OCI-LY3 (cell line): ENCODE data around the gene MYH7.

Experiments
- H2AFZ ChIP-seq: fragments of 200-600, 300-600 bp; shearing (Covaris generic); 2 replicates; pipeline ENCODE4 v1.6.0; 2014; ENCODE audit warnings: antibody characterized with exemption, low read depth, low read length
- H3K27ac ChIP-seq: fragments of 200-600, 300-600 bp; sonication (generic); 2 replicates; pipeline ENCODE4 v1.5.1; 2014; ENCODE audit warnings: mild to moderate bottlenecking, low read length, moderate library complexity, mixed read lengths
- H3K27me3 ChIP-seq: fragments of 200-600, 300-600 bp; sonication (generic); 2 replicates; pipeline ENCODE4 v1.6.1; 2014; ENCODE audit warnings: low read depth, low read length, mixed read lengths
- H3K36me3 ChIP-seq: fragments of 200-600, 300-600 bp; sonication (generic); replicated peaks from 2 replicates; pipeline ENCODE3; 2014; ENCODE audit warnings: low read depth, low read length, mixed read lengths
- H3K4me1 ChIP-seq: fragments of 300-600, 200-600 bp; sonication (generic); 2 replicates; pipeline ENCODE4 v1.6.1; 2014; ENCODE audit warnings: low read length, mixed read lengths
- H3K4me2 ChIP-seq: fragments of 200-600, 300-600 bp; sonication (generic); 2 replicates; pipeline ENCODE4 v1.6.1; 2014; ENCODE audit warnings: low read length, mixed read lengths
- H3K4me3 ChIP-seq: fragments of 300-600, 200-600 bp; sonication (generic); 2 replicates; pipeline ENCODE4 v1.5.1; 2014; ENCODE audit warnings: antibody characterized with exemption, mild to moderate bottlenecking, low read length, moderate library complexity
- H3K79me2 ChIP-seq: fragments of 300-600, 200-600 bp; shearing (Covaris generic); 2 replicates; pipeline ENCODE4 v1.6.1; 2014; ENCODE audit warnings: mild to moderate bottlenecking, low read length, mixed read lengths
- H3K9ac ChIP-seq: fragments of 300-600, 200-600 bp; shearing (Covaris generic); 2 replicates; pipeline ENCODE4 v1.6.0; 2014; ENCODE audit warnings: mild to moderate bottlenecking, low read length, moderate library complexity
- H3K9me3 ChIP-seq: fragments of 200-600, 300-600 bp; shearing (Covaris generic); 2 replicates; pipeline ENCODE4 v1.6.1; 2014; ENCODE audit warnings: low read length, mixed read lengths; ENCODE audit not compliant: insufficient read depth
- H4K20me1 ChIP-seq: fragments of 200-600, 300-600 bp; sonication (generic); 2 replicates; pipeline ENCODE4 v1.6.1; 2016; ENCODE audit warnings: low read length, mixed read lengths; ENCODE audit not compliant: insufficient read depth
- EZH2phosphoT487 ChIP-seq: fragments of 200-600 bp; shearing (Covaris generic); IDR thresholded peaks from 2 replicates; pipeline ENCODE4 v1.6.1; 2018; ENCODE audit warnings: antibody characterized with exemption, mixed run types, low read depth
- TF ChIP-seq, protein P1 (sequence below): fragments of 200-600, 300-600 bp; sonication (generic); IDR thresholded peaks from 2 replicates; pipeline ENCODE4 v1.5.1; 2014; ENCODE audit warnings: antibody characterized with exemption, low read length, low read depth

Gene MYH7

DNA sequence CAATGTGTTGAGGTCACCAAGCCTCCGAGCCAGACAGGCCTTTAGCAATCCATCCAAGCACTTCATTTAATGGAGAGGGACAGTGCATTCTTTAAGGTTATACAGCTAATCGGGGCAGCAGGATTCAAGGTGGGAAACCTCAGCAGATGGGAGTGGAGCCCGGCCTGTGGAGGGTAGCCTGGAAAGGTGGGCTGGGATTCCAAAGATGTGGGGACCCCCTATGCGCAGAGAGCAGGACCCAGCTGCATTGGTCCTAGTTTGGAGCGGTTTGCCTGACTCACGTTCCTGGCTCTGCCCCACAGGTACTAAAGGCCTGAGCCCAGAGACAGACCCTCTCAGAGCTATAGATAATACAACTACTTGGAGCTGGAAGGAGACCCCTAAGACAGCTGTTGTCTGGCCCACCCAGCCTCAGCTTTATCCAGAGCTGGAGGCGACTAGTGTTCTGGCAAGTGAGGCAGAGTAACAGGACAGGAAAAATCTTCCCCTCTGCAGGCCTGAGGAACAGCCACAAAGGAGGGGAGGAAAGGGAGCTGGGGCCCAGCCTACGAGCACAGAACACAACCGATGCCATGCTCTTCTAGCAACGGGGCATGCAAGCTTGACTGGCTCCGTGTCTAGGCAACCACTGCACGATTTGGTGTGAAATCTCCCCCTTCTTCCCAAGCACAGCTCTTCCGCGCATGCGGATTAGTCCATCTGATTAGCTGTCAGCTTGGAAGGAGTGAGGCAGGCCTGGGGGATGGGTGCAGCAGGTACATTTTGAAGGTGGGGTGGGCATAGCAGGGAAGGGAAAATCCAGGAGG is 1.1 kb upstream of the MYH7 start:
- Histone ChIP-seq H3K9ac (no peak overlapping the region), H3K79me2 (no peaks in the 10 kb centered on the region)
- TF ChIP-seq, protein P1, sequence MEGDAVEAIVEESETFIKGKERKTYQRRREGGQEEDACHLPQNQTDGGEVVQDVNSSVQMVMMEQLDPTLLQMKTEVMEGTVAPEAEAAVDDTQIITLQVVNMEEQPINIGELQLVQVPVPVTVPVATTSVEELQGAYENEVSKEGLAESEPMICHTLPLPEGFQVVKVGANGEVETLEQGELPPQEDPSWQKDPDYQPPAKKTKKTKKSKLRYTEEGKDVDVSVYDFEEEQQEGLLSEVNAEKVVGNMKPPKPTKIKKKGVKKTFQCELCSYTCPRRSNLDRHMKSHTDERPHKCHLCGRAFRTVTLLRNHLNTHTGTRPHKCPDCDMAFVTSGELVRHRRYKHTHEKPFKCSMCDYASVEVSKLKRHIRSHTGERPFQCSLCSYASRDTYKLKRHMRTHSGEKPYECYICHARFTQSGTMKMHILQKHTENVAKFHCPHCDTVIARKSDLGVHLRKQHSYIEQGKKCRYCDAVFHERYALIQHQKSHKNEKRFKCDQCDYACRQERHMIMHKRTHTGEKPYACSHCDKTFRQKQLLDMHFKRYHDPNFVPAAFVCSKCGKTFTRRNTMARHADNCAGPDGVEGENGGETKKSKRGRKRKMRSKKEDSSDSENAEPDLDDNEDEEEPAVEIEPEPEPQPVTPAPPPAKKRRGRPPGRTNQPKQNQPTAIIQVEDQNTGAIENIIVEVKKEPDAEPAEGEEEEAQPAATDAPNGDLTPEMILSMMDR: no peak
- no peak for TF ChIP-seq EZH2phosphoT487

DNA sequence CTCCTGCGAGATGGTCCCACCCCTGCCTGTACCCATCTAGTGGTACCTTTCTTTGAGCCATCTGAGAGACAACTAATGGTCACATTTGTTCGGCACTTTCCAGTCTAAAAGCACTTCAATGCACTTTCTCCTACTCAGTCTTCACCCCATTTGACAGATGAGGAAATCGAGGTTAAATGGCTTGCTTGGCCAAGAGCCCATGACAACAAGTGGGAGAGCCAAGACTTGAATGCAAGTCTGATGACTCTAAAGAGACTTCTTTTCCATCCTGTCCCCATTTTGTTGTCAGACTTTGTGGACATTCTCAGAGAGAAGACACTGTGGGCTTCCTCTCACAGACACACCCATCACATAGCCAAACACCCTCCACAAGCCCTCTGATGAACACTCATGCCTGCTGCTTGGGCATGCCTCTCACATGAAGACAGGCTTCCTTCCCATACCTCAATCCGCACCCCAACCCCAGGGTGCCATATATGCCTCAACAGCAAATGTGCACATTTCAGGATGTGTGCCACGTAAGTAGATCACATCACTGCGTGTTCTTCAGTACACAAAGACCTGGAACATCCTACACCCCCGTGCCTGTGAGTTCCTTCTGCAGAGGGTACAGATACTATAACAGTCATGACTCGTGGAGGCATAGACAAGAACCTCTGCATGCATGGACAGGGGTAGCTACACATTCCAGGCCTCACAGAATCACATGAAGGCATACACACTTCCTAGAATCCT is 805 bp downstream of the MYH7 start:
- no peak for TF ChIP-seq EZH2phosphoT487
- TF ChIP-seq, protein P1: no peak
- Histone ChIP-seq H3K27me3 (peaks cover 20% of the 10 kb centered on the region; the same call in 1 of the 2 replicates), H3K27ac (no peak overlapping the region), H3K9ac (no peak overlapping the region), H3K4me3 (no peak overlapping the region), H4K20me1 (no peaks in the 10 kb centered on the region), H3K36me3 (no peaks in the 10 kb centered on the region), H3K4me2 (no peak overlapping the region), H2AFZ (no peak overlapping the region), H3K9me3 (no peaks in the 10 kb centered on the region), H3K4me1 (no peaks in the 10 kb centered on the region), H3K79me2 (no peaks in the 10 kb centered on the region)

More for the DNA sequence above, 1.1 kb upstream of the MYH7 start:
- Histone ChIP-seq H3K27me3 (peaks cover 18% of the 10 kb centered on the region; the same call in 1 of the 2 replicates), H2AFZ (no peak overlapping the region), H3K27ac (no peak overlapping the region), H3K4me1 (no peaks in the 10 kb centered on the region), H3K4me3 (no peak overlapping the region), H3K36me3 (no peaks in the 10 kb centered on the region), H4K20me1 (no peaks in the 10 kb centered on the region), H3K9me3 (no peaks in the 10 kb centered on the region), H3K4me2 (no peak overlapping the region)

DNA sequence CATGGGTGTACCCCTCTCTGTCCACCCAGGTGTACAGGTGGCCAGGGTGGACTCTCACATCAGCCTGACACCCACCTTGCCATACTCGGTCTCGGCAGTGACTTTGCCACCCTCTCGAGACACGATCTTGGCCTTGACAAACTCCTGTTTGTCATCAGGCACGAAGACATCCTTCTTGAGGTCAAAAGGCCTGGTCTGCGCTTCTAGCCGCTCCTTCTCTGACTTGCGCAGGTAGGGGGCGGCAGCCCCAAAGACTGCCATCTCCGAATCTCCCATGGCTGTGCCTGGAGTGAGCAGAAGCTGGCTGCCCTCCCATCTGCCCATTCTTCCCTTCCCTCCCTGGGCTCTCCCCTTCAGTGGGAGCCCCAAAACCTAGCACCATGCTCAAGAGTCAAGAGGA is 2.0 kb downstream of the MYH7 start:
- H3K27ac ChIP-seq: no peak overlapping the region
- H3K27me3 ChIP-seq: peaks cover 20% of the 10 kb centered on the region; the same call in 1 of the 2 replicates

DNA sequence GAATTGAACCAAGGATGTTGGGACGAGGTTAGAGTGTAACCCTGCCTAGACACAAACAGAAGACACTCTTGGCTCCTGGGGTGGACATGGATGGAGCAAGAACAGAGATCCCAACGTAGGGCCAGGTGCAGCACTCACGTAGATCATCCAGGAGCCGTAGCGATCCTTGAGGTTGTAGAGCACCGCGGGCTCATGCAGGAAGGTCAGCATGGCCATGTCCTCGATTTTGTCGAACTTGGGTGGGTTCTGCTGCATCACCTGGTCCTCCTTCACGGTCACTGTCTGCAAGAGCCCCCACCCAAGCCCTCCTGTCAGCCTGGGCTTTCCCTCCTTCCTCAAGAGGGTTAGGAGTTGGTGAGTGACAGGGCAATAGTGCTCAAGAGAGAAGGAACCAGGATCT is 2.5 kb downstream of the MYH7 start:
- no peak for TF ChIP-seq EZH2phosphoT487
- TF ChIP-seq, protein P1: no peak
- no peaks in the 10 kb centered on the region for H3K4me1 ChIP-seq
- no peak overlapping the region for H3K9ac ChIP-seq
- peaks cover 20% of the 10 kb centered on the region; the same call in 1 of the 2 replicates for H3K27me3 ChIP-seq
- no peaks in the 10 kb centered on the region for H3K36me3 ChIP-seq
- no peak overlapping the region for H2AFZ ChIP-seq
- H4K20me1 ChIP-seq: no peaks in the 10 kb centered on the region
- H3K4me2 ChIP-seq: no peak overlapping the region
- no peaks in the 10 kb centered on the region for H3K79me2 ChIP-seq
- H3K9me3 ChIP-seq: no peaks in the 10 kb centered on the region
- H3K4me3 ChIP-seq: no peak overlapping the region
- H3K27ac ChIP-seq: no peak overlapping the region

More for the DNA sequence above, 2.0 kb downstream of the MYH7 start:
- no peaks in the 10 kb centered on the region for H3K9me3 ChIP-seq
- H2AFZ ChIP-seq: no peak overlapping the region
- H3K79me2 ChIP-seq: no peaks in the 10 kb centered on the region
- H3K4me3 ChIP-seq: no peak overlapping the region
- TF ChIP-seq, protein P1: no peak
- no peak for TF ChIP-seq EZH2phosphoT487
- no peak overlapping the region for H3K4me2 ChIP-seq
- H3K4me1 ChIP-seq: no peaks in the 10 kb centered on the region
- no peaks in the 10 kb centered on the region for H3K36me3 ChIP-seq
- no peak overlapping the region for H3K9ac ChIP-seq
- no peaks in the 10 kb centered on the region for H4K20me1 ChIP-seq
